HCEC 1CT (cell line): ENCODE data around the gene LCMT1.
A peak's percentile ranks its signal among the peaks of the same experiment; 100 is the strongest.
"Not testable (repeated sequence)": the region's sequence is repeated elsewhere in the genome, so short reads cannot be mapped to it uniquely, and the experiment has no call there.

Source experiments
- DNase-seq: peaks from one replicate; pipeline ENCODE4 v3.0.0-alpha.2; 2017

LCMT1 gene

GRCh38 chr16:25111403-25112166 lies at the start of gene LCMT1:
Gene LCMT1 (plus strand): TSS chr16:25111742. CDS start chr16:25111884, 142 bp downstream.
- peak; percentile 97 for DNase-seq

DNA sequence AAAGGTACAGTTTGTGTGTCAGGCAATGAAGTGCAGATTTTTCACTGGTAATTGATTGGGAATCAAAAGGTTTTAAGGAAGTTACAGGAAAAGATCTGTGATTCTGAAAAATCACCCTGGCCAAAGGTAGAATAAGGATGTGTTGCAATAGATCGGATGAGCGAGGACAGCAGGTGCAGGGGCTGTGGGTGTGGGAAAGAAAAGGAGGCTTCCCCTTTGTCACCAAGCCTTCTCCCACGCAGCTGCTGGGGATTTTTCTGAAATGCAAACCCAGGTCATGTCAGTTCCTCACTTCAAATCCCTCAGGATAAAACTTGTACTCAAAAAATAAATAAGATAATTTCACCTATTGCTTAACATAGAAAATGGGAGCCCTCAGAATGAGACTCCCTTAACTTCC lies 48.4 kb upstream of the LCMT1 start:
- no peak for DNase-seq

GRCh38 chr16:25063865-25064264 lies 47.7 kb upstream of the LCMT1 start:
- no peak for DNase-seq

DNA sequence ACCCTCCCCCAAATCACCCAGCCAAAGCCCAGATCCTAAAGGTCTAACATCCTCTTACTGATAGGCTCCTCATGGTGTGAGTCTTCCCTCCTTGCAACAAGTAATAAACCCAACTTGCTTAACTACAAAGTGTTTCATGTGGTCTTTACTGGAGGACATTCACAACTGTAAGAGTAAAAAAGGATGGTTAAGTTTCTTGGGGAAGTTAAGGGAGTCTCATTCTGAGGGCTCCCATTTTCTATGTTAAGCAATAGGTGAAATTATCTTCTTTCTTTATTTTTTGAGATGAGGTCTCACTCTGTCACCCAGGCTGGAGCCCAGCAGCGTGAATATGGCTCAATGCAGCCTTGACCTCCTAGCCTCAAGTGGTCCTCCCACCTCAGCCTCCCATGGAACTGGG lies 47.3 kb upstream of the LCMT1 start:
- not testable (repeated sequence) for DNase-seq

DNA sequence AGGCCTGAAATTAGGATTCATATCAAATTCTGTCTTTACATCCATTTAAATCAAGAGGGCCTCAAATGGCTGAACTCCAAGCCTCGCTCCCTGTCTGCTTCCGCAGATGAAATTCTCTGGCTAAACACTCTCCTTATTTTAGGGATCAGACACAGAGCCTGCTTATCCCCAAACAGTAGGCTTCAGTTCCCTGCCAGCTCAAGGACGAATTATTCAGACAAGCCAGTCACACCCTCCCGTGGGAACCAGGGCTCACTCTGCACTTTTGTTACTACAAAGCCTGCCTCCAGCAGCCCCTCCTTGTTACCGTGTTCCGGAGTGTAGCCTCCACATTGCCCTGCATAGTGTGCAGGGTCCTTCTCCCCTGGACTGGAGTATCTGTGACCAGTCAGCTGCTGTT lies 46.6 kb upstream of the LCMT1 start:
- no peak for DNase-seq

DNA sequence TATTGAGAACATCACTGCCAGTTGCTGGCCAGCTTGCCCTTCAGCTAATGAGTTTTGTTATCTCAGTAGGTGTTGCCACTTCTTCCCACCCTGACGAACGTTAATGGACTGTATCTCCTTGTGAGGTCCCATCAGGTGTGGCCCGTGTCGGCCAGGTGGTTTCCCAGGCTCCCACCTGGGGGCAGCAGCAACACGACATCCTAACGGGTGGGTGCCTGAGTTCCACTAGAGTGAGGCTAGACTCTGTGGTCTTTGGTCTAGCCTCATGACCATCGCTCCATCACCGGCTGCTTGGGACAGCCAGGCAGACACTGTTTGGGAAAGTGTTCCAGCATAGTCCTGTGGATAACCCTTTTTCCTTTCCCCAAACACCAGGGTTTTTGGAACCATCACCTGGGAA lies 45.6 kb upstream of the LCMT1 start:
- DNase-seq, result no peak

DNA sequence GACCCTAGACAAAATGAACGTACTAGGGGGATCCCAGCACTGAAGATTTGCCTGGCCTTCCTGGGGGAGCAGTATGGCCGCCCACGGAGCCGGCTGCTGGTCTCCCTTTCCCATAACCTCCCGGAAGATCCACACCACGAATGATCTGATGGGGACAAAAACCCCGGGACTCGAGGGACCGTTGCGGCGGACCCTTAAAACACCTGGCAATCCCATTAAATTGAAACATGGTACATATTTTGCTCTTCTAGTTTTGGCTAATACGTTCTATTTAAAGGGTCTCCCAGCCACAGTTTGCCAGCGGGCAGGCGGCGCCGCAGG lies 45.2 kb upstream of the LCMT1 start:
- no peak for DNase-seq

GRCh38 chr16:25066747-25067631 lies 44.6 kb upstream of the LCMT1 start:
- DNase-seq, result peak; percentile 63

DNA sequence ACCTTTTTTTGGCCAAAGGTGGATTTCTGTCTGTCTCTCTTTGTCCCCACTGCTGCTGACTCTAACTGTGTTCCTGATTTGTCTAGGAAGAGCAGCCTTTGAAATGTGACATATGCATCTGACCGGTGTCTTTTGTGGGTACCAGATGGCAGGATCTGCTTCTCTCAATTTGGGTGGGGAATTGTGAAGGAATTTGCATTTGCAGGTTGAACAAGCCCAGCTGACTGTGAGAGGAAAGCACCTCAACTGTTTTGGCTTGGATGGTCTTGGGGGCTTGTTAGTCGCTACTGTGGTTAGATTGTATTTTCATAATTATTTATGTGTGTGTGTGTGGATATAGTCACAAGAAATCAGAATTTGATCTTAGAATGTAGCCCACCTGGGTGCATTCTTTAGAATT lies 37.7 kb upstream of the LCMT1 start:
- DNase-seq, result no peak

- DNase-seq, result no peak
Measured at GRCh38 chr16:25078386-25078978, 33.1 kb upstream of the LCMT1 start.

GRCh38 chr16:25079637-25080378 lies 31.7 kb upstream of the LCMT1 start:
- DNase-seq, result no peak

- DNase-seq, result no peak
Measured at GRCh38 chr16:25080420-25081131, 31.0 kb upstream of the LCMT1 start.

DNA sequence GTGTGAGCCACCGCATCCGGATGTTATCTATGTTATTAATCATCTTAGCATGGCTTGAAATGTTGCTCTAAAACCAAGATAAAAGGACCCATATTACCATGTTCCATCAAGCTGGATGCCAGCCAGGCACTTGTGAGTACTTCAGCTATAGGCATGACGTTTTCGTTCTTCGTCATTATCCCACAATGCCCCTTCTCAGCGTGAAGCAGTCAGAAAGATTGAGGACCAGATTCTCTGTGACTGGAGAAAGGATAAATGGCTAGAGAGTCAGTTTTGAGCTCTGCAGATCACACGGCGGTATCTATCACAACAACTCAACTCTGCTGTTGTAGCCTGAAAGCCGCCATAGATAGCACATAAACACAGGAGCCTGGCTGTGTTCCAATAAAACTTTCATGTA lies 29.8 kb upstream of the LCMT1 start:
- DNase-seq, result no peak

GRCh38 chr16:25083065-25083464 lies 28.5 kb upstream of the LCMT1 start:
- no peak for DNase-seq

DNA sequence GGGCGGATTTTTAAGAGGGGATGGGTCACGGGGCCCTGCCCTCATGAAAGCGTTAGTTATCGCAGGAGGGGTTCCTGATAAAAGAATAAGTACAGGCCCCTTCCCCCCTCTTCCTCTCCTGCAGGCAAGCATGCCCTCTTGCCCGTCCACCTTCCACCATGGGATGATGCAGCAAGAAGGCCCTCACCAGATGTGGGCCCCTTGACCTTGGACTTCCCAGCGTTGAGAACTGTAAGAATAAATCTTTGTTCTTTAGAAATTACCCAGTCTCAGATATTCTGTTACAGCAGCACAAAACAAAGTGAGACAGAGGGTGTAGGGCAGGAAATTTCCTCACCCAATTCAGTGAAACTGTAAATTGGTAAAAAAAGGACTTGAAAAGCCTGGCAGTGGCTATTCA lies 27.8 kb upstream of the LCMT1 start:
- DNase-seq, result no peak

DNA sequence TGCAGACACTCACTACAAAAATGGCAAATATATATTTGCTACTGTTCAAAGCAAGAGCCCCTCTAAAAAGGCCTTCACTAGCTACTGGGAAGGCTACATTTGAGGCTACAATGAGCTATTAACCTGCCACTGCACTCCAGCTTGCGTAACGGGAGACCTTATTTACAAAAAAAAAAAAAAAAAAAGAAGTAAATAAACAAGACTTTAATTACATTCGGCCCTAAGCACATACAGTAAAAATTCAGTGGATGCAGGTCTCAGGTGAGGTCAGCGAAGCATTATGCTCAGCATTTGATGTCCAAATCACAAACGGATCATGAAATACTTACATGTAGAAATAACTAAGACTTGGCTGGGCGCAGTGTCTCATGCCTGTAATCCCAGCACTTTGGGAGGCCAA lies 26.7 kb upstream of the LCMT1 start:
- DNase-seq, result no peak

DNA sequence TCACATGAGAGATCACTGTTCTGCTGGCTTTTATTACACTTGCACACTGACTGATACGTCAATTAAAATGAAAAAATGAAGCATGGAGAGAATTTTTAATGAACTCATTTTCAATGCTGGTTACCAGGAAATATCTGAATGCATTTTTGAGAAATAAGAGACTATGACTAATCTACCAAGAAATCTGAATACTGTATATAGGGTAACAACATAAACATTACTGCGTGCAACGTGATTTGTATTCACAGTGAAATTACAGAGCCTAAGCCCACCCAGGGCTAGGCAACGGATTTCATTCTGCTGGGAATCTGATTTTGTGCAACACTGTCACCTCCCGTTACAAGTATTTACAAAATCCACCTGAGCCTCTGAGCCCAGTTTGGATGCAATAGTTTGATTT lies 23.8 kb upstream of the LCMT1 start:
- no peak for DNase-seq

- no peak for DNase-seq
Measured at GRCh38 chr16:25089351-25089750, 22.2 kb upstream of the LCMT1 start.

DNA sequence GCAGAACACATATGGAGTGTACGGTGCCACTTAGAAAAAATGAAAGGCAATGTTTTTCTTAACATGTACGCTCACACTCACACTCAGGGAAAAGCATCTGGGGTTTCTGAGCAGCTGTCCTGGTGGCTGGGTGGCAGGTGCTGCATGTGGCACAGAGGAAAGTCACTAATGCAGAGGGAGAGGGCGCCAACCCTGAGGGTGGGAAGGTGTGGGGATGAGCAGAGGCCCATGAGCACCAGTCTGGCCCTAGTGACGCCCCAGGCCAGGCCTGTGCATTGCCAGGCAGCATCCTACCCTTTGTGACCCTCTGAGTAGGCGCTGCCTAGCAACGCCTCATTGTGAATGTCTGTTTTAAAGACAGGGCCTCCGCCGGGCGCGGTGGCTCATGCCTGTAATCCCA lies 19.1 kb upstream of the LCMT1 start:
- no peak for DNase-seq

GRCh38 chr16:25093208-25094061 lies 18.1 kb upstream of the LCMT1 start:
- DNase-seq, result no peak

GRCh38 chr16:25094596-25094995 lies 16.9 kb upstream of the LCMT1 start:
- DNase-seq, result no peak

DNA sequence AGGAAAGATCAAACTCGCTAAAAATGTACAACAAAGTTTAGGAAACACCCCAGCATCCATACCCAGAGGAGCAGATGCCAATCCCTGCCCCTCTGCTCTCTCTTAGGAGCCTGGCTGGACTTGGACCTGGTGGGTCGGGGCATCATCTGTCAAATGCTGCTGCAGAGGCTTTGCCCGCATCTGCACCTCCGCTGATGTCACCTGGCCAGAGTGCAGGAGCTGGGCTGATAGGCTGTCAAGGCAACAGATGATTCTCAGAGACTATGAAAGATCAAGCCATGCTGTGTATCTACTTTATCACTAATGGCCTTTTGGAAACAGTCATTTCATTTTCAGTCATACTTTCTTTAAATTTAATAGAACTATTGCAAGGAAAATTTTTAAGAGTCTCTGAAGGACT lies 15.9 kb upstream of the LCMT1 start:
- DNase-seq, result no peak
